Skin of body (tissue), 2 donors: ENCODE measurements around the gene CNTN4. TPM values are rescaled to one million over a fixed set of nuclear protein-coding genes. Genes with fewer than 3 reads are reported as not detected.

ENCODE experiments used
- DNase-seq: peaks from one replicate; lab custom pipeline; 2025; lab: John Stamatoyannopoulos, UW
- total RNA-seq: library from RNA; depleted of rRNA; stranded (reverse); fragments of >200 nt; gene quantifications from one replicate; pipeline ENCODE4 v1.2.3, GENCODE V29; 2014

CNTN4 gene
- total RNA-seq, 1 donor from 2014 or later: 24.4 TPM

GRCh38 chr3:2261747-2262146 lies 163.1 kb downstream of the CNTN4 start:
- DNase-seq: no peak

- DNase-seq: no peak
These were observed 163.5 kb downstream of the CNTN4 start for GRCh38 chr3:2262204-2262603.

- no peak for DNase-seq
These were observed 167.9 kb downstream of the CNTN4 start for GRCh38 chr3:2266606-2267005.

GRCh38 chr3:2268779-2269178 lies 170.1 kb downstream of the CNTN4 start:
- no peak for DNase-seq

GRCh38 chr3:2274526-2274925 lies 175.9 kb downstream of the CNTN4 start:
- DNase-seq: no peak

GRCh38 chr3:2283818-2284217 lies 185.2 kb downstream of the CNTN4 start:
- DNase-seq: no peak

GRCh38 chr3:2300938-2301337 lies 202.3 kb downstream of the CNTN4 start:
- no peak for DNase-seq

GRCh38 chr3:2301361-2301760 lies 202.7 kb downstream of the CNTN4 start:
- DNase-seq: no peak

- DNase-seq: no peak
These were observed 204.9 kb downstream of the CNTN4 start for GRCh38 chr3:2303566-2303965.

GRCh38 chr3:2311022-2311421 lies 212.4 kb downstream of the CNTN4 start:
- no peak for DNase-seq

GRCh38 chr3:2317521-2317920 lies 218.9 kb downstream of the CNTN4 start:
- DNase-seq: no peak

GRCh38 chr3:2334921-2335320 lies 236.3 kb downstream of the CNTN4 start:
- DNase-seq: no peak

- no peak for DNase-seq
These were observed 244.5 kb downstream of the CNTN4 start for GRCh38 chr3:2343031-2343682.

- DNase-seq: no peak
These were observed 253.6 kb downstream of the CNTN4 start for GRCh38 chr3:2352134-2352762.

GRCh38 chr3:2354702-2355101 lies 256.0 kb downstream of the CNTN4 start:
- DNase-seq: no peak

GRCh38 chr3:2356298-2356950 lies 257.8 kb downstream of the CNTN4 start:
- no peak for DNase-seq

- DNase-seq: no peak
These were observed 262.1 kb downstream of the CNTN4 start for GRCh38 chr3:2360815-2361214.

GRCh38 chr3:2362122-2362521 lies 263.5 kb downstream of the CNTN4 start:
- DNase-seq: no peak

- no peak for DNase-seq
These were observed 265.2 kb downstream of the CNTN4 start for GRCh38 chr3:2363854-2364253.

- no peak for DNase-seq
These were observed 271.7 kb downstream of the CNTN4 start for GRCh38 chr3:2370317-2370716.

GRCh38 chr3:2372306-2372705 lies 273.6 kb downstream of the CNTN4 start:
- peak; percentile 91 for DNase-seq

GRCh38 chr3:2375376-2375775 lies 276.7 kb downstream of the CNTN4 start:
- no peak for DNase-seq

- DNase-seq: no peak
These were observed 278.6 kb downstream of the CNTN4 start for GRCh38 chr3:2377281-2377680.
